MM.1S (cell line): ENCODE results near the gene SMCHD1.

ENCODE experiments used
- DNase-seq: peaks from one replicate; pipeline ENCODE4 v3.0.0-alpha.2; 2015
- H2AFZ ChIP-seq: fragments of 300-600 bp; sonication (generic); 2 replicates; pipeline ENCODE4 v1.6.0; 2016; ENCODE audit warnings: antibody characterized with exemption, low read length
- H3F3A ChIP-seq: fragments of 300-600 bp; sonication (generic); 2 replicates; pipeline ENCODE4 v1.6.1; 2016; ENCODE audit warnings: mild to moderate bottlenecking, antibody characterized with exemption, low read length, moderate library complexity, mixed read lengths; ENCODE audit not compliant: insufficient read depth
- H3K27ac ChIP-seq: fragments of 300-600 bp; sonication (generic); 2 replicates; pipeline ENCODE4 v1.5.1; 2016; ENCODE audit warnings: mild to moderate bottlenecking, low read length
- H3K27me3 ChIP-seq: fragments of 300-600 bp; sonication (generic); replicated peaks from 2 replicates; pipeline ENCODE4 v1.6.0; 2016; ENCODE audit warnings: low read length; ENCODE audit not compliant: insufficient read depth
- H3K36me3 ChIP-seq: fragments of 300-600 bp; sonication (generic); replicated peaks from 2 replicates; pipeline ENCODE4 v1.6.1; 2016; ENCODE audit warnings: mild to moderate bottlenecking, low read length, mixed read lengths; ENCODE audit not compliant: insufficient read depth
- H3K4me1 ChIP-seq: fragments of 300-600 bp; sonication (generic); 2 replicates; pipeline ENCODE4 v1.6.1; 2016; ENCODE audit warnings: low read length, mixed read lengths
- H3K4me2 ChIP-seq: fragments of 300-600 bp; sonication (generic); 2 replicates; pipeline ENCODE4 v1.6.0; 2016; ENCODE audit warnings: low read depth, low read length
- H3K4me3 ChIP-seq: fragments of 300-600 bp; sonication (generic); 2 replicates; pipeline ENCODE4 v1.5.1; 2016; ENCODE audit warnings: low read length, mixed read lengths
- H3K79me2 ChIP-seq: fragments of 300-600 bp; sonication (generic); 2 replicates; pipeline ENCODE4 v1.6.1; 2016; ENCODE audit warnings: mixed run types, low read length, mixed read lengths
- H3K9ac ChIP-seq: fragments of 300-600 bp; sonication (generic); 2 replicates; pipeline ENCODE4 v1.6.1; 2016; ENCODE audit warnings: low read length, mixed read lengths
- H3K9me2 ChIP-seq: fragments of 300-600 bp; sonication (generic); replicated peaks from 2 replicates; pipeline ENCODE4 v1.6.1; 2016; ENCODE audit warnings: mild to moderate bottlenecking, low read length, mixed read lengths; ENCODE audit not compliant: insufficient read depth
- H3K9me3 ChIP-seq: fragments of 300-600 bp; sonication (generic); replicated peaks from 2 replicates; pipeline ENCODE4 v1.6.1; 2016; ENCODE audit warnings: mild to moderate bottlenecking, low read length, mixed read lengths; ENCODE audit not compliant: insufficient read depth
- H4K20me1 ChIP-seq: fragments of 300-600 bp; sonication (generic); 2 replicates; pipeline ENCODE4 v1.6.1; 2016; ENCODE audit warnings: mild to moderate bottlenecking, low read length, moderate library complexity, mixed read lengths; ENCODE audit not compliant: insufficient read depth
- CTCF ChIP-seq: fragments of 300-600 bp; sonication (generic); IDR thresholded peaks from 2 replicates; pipeline ENCODE4 v1.5.1; 2016; ENCODE audit warnings: antibody characterized with exemption, low read length, mixed read lengths
- EZH2 ChIP-seq: fragments of 300-600 bp; sonication (generic); optimal IDR thresholded peaks from 2 replicates; pipeline ENCODE3; 2017; ENCODE audit warnings: low read depth, mild to moderate bottlenecking, antibody characterized with exemption, low read length, mixed read lengths
- EZH2phosphoT487 ChIP-seq: fragments of 300-600 bp; sonication (generic); IDR thresholded peaks from 2 replicates; pipeline ENCODE4 v1.6.1; 2018; ENCODE audit warnings: antibody characterized with exemption, low read length

SMCHD1 gene

GRCh38 chr18:2853926-2854664 lies 198.6 kb downstream of the SMCHD1 start:
- H2AFZ ChIP-seq = peak overlapping the region; percentile 31; the same call in 1 of the 2 replicates
- H3K9ac ChIP-seq = no peak overlapping the region

More at GRCh38 chr18:2853926-2854664, 198.6 kb downstream of the SMCHD1 start:
- Histone ChIP-seq H3K27ac (no peak overlapping the region), H3F3A (no peaks in the 10 kb centered on the region), H3K36me3 (no peaks in the 10 kb centered on the region), H3K79me2 (no peaks in the 10 kb centered on the region), H3K27me3 (no peaks in the 10 kb centered on the region), H3K4me2 (no peak overlapping the region), H3K4me3 (no peak overlapping the region), H3K9me3 (no peaks in the 10 kb centered on the region), H3K4me1 (no peaks in the 10 kb centered on the region), H3K9me2 (no peaks in the 10 kb centered on the region), H4K20me1 (no peaks in the 10 kb centered on the region)
- TF ChIP-seq EZH2 (no peak), CTCF (no peak), EZH2phosphoT487 (no peak)
- DNase-seq = no peak
